ENCODE data around the gene LGALS3.

GRCh38 chr14:55103005-55103640 lies 25.9 kb upstream of the LGALS3 start:
- no peak for TF ChIP-seq CTCF (IDR thresholded peaks at IDR 0.05)
- TF ChIP-seq POLR2A (IDR thresholded peaks at IDR 0.05) = peak in 1 of 2 donors; percentile 64
